Upper lobe of left lung (tissue), 6 donors: ENCODE results near the gene VPS13A. TPM values are rescaled to one million over a fixed set of nuclear protein-coding genes. Genes with fewer than 3 reads are reported as not detected.
A peak's percentile ranks its signal among the peaks of the same experiment; 100 is the strongest.

Experiments
- ATAC-seq, 2 donors: fragments of 200-7000 bp; cut with Tn5 transposase; one replicate each; pipeline ENCODE4 v1.9.1; 2022; ENCODE audit warnings: mild to moderate bottlenecking in 2 of 2, moderate library complexity in 2 of 2; ENCODE audit not compliant: low FRiP score in 2 of 2
- DNase-seq, 2 donors: peaks; one replicate each; pipeline ENCODE4 v3.0.0-alpha.2; 2019 to 2020
- H3K27ac ChIP-seq, 4 donors: fragments of 200-600 bp; sonication (generic); one replicate each; pipeline ENCODE4 v1.5.1; 2016 to 2019
- H3K27me3 ChIP-seq, 4 donors: fragments of 200-600 bp; sonication (generic); one replicate each; pipeline ENCODE4 v1.5.1; 2017 to 2019
- H3K36me3 ChIP-seq, 4 donors: fragments of 200-600 bp; sonication (generic); one replicate each; pipeline ENCODE4 v1.5.1; 2016 to 2019
- H3K4me1 ChIP-seq, 4 donors: fragments of 200-600 bp; sonication (generic); one replicate each; pipeline ENCODE4 v1.5.1; 2018 to 2019
- H3K4me3 ChIP-seq, 4 donors: fragments of 200-600 bp; sonication (generic); one replicate each; pipeline ENCODE4 v1.5.1; 2017 to 2019; ENCODE audit warnings: mild to moderate bottlenecking in 2 of 4, moderate library complexity in 1 of 4
- H3K9me3 ChIP-seq, 4 donors: fragments of 200-600 bp; sonication (generic); one replicate each; pipeline ENCODE4 v1.5.1; 2018 to 2019
- EP300 ChIP-seq, 4 donors: sonication (generic); formaldehyde crosslinking; IDR thresholded peaks; one replicate each; pipeline ENCODE4 v1.5.1; 2017; ENCODE audit warnings: antibody characterized with exemption in 4 of 4, control low read depth in 2 of 4
- POLR2A ChIP-seq, 4 donors: fragments of 450-650 bp; IDR thresholded peaks; one replicate each; pipeline ENCODE4 v1.5.1; 2016 to 2017; ENCODE audit warnings: antibody characterized with exemption in 4 of 4, mild to moderate bottlenecking in 2 of 4
- POLR2AphosphoS5 ChIP-seq, 2 donors: sonication (generic); formaldehyde crosslinking; IDR thresholded peaks; one replicate each; pipeline ENCODE4 v1.5.1; 2017; ENCODE audit warnings: antibody characterized with exemption in 2 of 2
- WGBS, 2 donors: methylation state at CpG; one replicate each; pipeline ENCODE4 v1.1.5; 2017 to 2018; 5-methylcytosine and 5-hydroxymethylcytosine counted together
- total RNA-seq, 6 donors: library from RNA; depleted of rRNA in 4 of 6; stranded (reverse); fragments of >200 nt in 4 of 6; gene quantifications; one replicate each; pipeline versions ENCODE4 v1.1.0 to v1.2.1, GENCODE V29; 2016 to 2021
- TF ChIP-seq, protein P1 (sequence below), 6 experiments: fragments of 450-650 bp in 4 of 6; fragments of 200-600 bp in 2 of 6; sonication (generic) in 2 of 6; IDR thresholded peaks; one replicate each; pipeline ENCODE4 v1.5.1; 2016 to 2019; ENCODE audit warnings: antibody characterized with exemption in 6 of 6
- donor health status: DM: no; HTN: no; CAD: no; lungs with moderate emphysema.
- donor health status: DM: no; HTN: yes; CAD: no; lungs with severe emphysema.

The VPS13A gene
- total RNA-seq, 6 donors from 2014 or later: 21.6 to 90.0 (median 31.4) TPM

GRCh38 chr9:77283991-77284390, 106.7 kb downstream of the VPS13A start:
- no peak overlapping the region for H3K27ac ChIP-seq
- H3K4me1 ChIP-seq: no peaks in the 10 kb centered on the region
- TF ChIP-seq POLR2A (IDR thresholded peaks at IDR 0.05): no peak
- TF ChIP-seq, protein P1, sequence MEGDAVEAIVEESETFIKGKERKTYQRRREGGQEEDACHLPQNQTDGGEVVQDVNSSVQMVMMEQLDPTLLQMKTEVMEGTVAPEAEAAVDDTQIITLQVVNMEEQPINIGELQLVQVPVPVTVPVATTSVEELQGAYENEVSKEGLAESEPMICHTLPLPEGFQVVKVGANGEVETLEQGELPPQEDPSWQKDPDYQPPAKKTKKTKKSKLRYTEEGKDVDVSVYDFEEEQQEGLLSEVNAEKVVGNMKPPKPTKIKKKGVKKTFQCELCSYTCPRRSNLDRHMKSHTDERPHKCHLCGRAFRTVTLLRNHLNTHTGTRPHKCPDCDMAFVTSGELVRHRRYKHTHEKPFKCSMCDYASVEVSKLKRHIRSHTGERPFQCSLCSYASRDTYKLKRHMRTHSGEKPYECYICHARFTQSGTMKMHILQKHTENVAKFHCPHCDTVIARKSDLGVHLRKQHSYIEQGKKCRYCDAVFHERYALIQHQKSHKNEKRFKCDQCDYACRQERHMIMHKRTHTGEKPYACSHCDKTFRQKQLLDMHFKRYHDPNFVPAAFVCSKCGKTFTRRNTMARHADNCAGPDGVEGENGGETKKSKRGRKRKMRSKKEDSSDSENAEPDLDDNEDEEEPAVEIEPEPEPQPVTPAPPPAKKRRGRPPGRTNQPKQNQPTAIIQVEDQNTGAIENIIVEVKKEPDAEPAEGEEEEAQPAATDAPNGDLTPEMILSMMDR (IDR thresholded peaks at IDR 0.05): no peak
- no peak for TF ChIP-seq EP300 (IDR thresholded peaks at IDR 0.05)
- no peak for TF ChIP-seq POLR2AphosphoS5 (IDR thresholded peaks at IDR 0.05)
- peaks cover 0 to 15% (median 0%) of the 10 kb centered on the region in 4 donors for H3K36me3 ChIP-seq
- H3K27me3 ChIP-seq: no peaks in the 10 kb centered on the region
- ATAC-seq (no peak), DNase-seq (no peak)
- H3K9me3 ChIP-seq: peaks cover 0 to 4% (median 0%) of the 10 kb centered on the region in 4 donors
- H3K4me3 ChIP-seq: no peak overlapping the region
- 95 to 97% methylated on average over 2 of the region's 2 CpGs for WGBS, 2 donors

- Histone ChIP-seq H3K36me3 (peaks cover 0 to 15% (median 0%) of the 10 kb centered on the region in 4 donors), H3K4me1 (no peaks in the 10 kb centered on the region), H3K4me3 (no peak overlapping the region), H3K27ac (no peak overlapping the region), H3K9me3 (peaks cover 0 to 4% (median 0%) of the 10 kb centered on the region in 4 donors), H3K27me3 (no peaks in the 10 kb centered on the region)
- DNase-seq: no peak
- ATAC-seq: no peak
- 96 to 98% methylated on average over 7 of the region's 7 CpGs for WGBS, 2 donors
- TF ChIP-seq POLR2A (IDR thresholded peaks at IDR 0.05): no peak
- TF ChIP-seq, protein P1 (IDR thresholded peaks at IDR 0.05): no peak
- TF ChIP-seq EP300 (IDR thresholded peaks at IDR 0.05): no peak
- TF ChIP-seq POLR2AphosphoS5 (IDR thresholded peaks at IDR 0.05): no peak
Observed at GRCh38 chr9:77284616-77285015, 107.3 kb downstream of the VPS13A start.

DNA sequence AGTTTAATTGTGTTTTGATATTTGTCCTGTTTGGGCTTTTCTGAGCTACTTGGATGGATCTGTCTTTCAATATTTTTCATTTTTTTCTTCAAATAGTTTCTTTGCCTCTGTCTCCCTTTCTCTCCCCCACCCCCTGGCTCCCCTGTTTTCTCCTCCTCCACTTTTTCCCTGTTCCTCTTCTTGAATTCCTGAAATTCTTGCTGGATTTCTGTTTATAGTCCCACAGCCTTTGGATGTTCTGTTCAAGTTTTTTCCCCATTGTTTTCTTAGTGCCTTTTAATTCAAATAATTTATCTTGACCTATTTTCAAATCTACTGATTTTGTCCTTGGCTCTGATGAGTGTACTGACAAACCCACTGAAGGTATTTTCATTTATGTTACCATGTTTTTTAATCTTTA, 113.0 kb downstream of the VPS13A start:
- ATAC-seq: no peak

GRCh38 chr9:77291714-77292113, 114.4 kb downstream of the VPS13A start:
- H3K27me3 ChIP-seq: no peaks in the 10 kb centered on the region
- H3K9me3 ChIP-seq: peaks cover 0 to 4% (median 0%) of the 10 kb centered on the region in 4 donors
- H3K36me3 ChIP-seq: no peaks in the 10 kb centered on the region
- 42 to 71% methylated on average over 1 of the region's 1 CpG for WGBS, 2 donors
- TF ChIP-seq POLR2A (IDR thresholded peaks at IDR 0.05): no peak
- TF ChIP-seq, protein P1 (IDR thresholded peaks at IDR 0.05): peak in 3 of 6 experiments; percentile 9 to 19 (median 17)
- TF ChIP-seq POLR2AphosphoS5 (IDR thresholded peaks at IDR 0.05): no peak
- no peaks in the 10 kb centered on the region for H3K4me1 ChIP-seq
- no peak for ATAC-seq
- H3K27ac ChIP-seq: no peak overlapping the region
- no peak overlapping the region for H3K4me3 ChIP-seq
- DNase-seq: no peak

More for the DNA sequence above, 113.0 kb downstream of the VPS13A start:
- DNase-seq: no peak
- TF ChIP-seq, protein P1 (IDR thresholded peaks at IDR 0.05): no peak
- TF ChIP-seq POLR2AphosphoS5 (IDR thresholded peaks at IDR 0.05): no peak
- TF ChIP-seq EP300 (IDR thresholded peaks at IDR 0.05): no peak
- TF ChIP-seq POLR2A (IDR thresholded peaks at IDR 0.05): no peak
- no peak overlapping the region for H3K27ac ChIP-seq
- no peaks in the 10 kb centered on the region for H3K27me3 ChIP-seq
- no peaks in the 10 kb centered on the region for H3K36me3 ChIP-seq
- H3K4me1 ChIP-seq: no peaks in the 10 kb centered on the region
- H3K9me3 ChIP-seq: peaks cover 0 to 4% (median 0%) of the 10 kb centered on the region in 4 donors
- H3K4me3 ChIP-seq: no peak overlapping the region

- DNase-seq (no peak), ATAC-seq (no peak)
- TF ChIP-seq POLR2AphosphoS5 (IDR thresholded peaks at IDR 0.05): no peak
- TF ChIP-seq, protein P1 (IDR thresholded peaks at IDR 0.05): no peak
- Histone ChIP-seq H3K27me3 (no peaks in the 10 kb centered on the region), H3K4me3 (no peak overlapping the region), H3K9me3 (no peaks in the 10 kb centered on the region), H3K36me3 (no peaks in the 10 kb centered on the region), H3K27ac (no peak overlapping the region), H3K4me1 (no peaks in the 10 kb centered on the region)
- 94 to 97% methylated on average over 6 of the region's 6 CpGs for WGBS, 2 donors
Observed at GRCh38 chr9:77293949-77294348, 116.6 kb downstream of the VPS13A start.
